NCI-H526 (cell line): Measurements from ENCODE around the gene TNFSF18.

Source experiments
- DNase-seq, 2 experiments: peaks; one replicate each; lab custom pipeline; 2025; lab: John Stamatoyannopoulos, UW

Gene TNFSF18

GRCh38 chr1:173038875-173039554 is 11.7 kb downstream of the TNFSF18 start:
- no peak for DNase-seq

- no peak for DNase-seq
Observed at GRCh38 chr1:173024543-173024942, 26.2 kb downstream of the TNFSF18 start.

GRCh38 chr1:173023343-173023742 is 27.4 kb downstream of the TNFSF18 start:
- no peak for DNase-seq

GRCh38 chr1:173020138-173020750 is 30.5 kb downstream of the TNFSF18 start:
- no peak for DNase-seq

- no peak for DNase-seq
Observed at GRCh38 chr1:173017792-173018191, 32.9 kb downstream of the TNFSF18 start.

DNA sequence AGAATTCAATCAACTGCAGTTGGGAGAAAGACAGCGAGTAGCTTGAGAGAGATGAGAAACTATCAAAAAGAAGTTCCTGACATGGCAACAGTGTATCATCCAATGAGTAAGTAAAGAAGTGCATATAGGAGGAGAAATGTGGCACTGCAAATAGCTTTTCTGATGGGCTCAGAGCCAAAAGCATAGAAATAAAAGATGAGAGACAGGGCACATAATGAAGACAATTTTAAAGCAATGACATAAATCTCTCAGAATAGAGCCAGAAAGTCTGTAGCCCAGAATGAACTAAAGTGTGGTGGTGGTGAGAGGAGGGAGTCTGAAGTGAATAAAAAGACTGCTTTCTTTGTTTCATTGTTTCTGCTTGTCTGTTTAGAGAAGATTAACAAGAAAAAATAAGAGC is 34.3 kb downstream of the TNFSF18 start:
- DNase-seq, result no peak

- DNase-seq, result no peak
Observed at GRCh38 chr1:173015629-173016028, 35.1 kb downstream of the TNFSF18 start.

- DNase-seq, result no peak
Observed at GRCh38 chr1:173014160-173014559, 36.6 kb downstream of the TNFSF18 start.

- DNase-seq, result no peak
Observed at GRCh38 chr1:173012126-173012525, 38.6 kb downstream of the TNFSF18 start.

DNA sequence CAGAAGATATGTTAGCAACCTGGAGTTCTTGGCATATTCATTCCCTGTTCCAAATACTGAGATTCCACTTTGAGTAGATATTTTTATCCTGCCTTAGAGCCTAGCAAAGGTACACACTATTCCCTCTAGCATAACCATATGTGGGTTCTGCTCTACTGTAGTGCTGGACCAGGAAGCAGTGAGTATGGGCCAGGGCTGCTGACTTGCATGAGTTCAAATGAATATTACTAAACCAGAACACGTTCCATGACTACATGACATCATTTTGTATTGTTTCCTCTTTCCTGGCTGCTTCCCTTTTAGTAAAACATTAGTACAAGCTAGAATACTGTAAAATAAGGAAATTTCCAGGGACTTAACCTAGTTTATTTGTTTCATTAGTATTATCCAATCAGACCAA is 41.1 kb downstream of the TNFSF18 start:
- no peak for DNase-seq

- no peak for DNase-seq
Observed at GRCh38 chr1:173005196-173005864, 45.4 kb downstream of the TNFSF18 start.

DNA sequence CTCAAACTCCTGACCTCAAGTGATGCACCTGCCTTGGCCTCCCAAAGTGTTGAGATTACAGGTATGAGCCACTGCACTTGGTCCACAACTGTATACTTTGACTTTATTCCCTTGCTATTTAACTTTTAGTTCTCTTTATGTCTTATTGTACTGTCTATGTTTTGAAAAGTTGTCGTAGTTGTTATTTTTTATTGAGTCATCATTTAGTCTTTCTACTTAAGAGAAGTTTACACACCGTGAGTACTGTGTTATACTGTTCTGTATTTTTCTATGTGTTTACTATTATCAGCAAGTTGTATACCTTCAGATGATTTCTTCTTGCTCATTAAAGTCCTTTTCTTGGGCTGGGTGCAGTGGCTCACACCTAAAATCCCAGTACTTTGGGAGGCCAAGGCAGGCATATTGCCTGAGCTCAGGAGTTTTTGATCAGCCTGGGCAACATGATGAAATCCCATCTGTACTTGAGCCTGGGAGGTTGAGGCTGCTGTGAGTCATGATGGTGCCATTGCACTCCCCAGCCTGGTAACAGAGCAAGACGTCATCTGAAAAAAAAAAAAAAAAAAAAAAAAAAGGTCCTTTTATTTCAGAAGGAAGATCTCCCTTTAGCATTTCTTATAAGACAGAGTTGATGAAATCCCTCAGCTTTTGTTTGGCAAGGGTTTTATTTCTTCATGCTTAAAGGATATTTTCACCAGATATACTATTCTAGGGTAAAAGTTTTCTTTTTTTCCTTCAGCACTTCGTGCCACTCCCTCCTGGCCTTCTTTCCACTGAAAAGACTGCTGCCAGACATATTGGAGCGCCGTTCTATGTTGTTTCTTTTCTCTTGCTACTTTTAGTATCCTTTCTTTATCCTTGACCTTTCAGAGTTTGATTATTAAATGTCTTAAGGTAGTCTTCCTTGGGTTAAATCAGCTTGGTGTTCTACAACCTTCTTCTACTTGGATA is 47.6 kb downstream of the TNFSF18 start:
- DNase-seq, result no peak

DNA sequence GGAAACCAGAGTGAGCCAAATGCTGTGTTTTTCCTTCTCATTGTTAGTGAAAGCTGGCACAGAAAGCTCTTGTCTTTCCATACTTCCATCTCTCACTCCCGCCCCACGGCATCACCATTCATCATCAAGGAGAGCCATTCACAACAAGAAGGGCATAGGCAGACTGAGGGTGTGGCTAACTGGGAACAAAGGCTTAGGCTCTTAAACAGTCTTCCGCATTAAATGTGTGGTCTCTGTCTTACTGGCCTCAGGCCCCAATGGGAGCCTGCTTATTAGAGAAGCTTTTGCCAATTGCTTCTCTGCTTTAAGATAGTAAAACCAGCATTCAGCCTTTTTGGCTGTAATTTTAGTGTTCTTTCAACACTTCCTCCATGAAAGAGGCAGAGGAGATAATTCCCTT is 51.4 kb downstream of the TNFSF18 start:
- no peak for DNase-seq

DNA sequence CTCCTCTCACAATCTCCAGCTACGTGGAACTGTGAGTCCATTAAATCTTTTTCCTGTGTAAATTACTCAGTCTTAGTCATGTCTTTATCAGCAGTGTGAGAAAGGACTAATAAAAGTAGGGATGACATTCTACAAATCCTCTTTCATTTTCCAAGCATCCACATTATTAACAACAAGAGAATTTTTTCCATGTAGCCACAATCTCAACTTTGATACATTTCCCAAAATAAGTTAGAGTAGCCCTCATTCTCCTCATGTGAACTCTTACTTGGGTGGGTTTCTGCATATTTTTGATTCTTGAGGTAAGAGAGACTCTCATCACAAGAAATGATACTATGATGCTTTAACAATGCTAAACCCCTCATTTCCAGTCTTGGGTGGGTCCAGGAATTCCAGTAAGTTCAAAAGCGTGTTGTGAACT is 52.8 kb downstream of the TNFSF18 start:
- no peak for DNase-seq

GRCh38 chr1:172993640-172994039 is 57.1 kb downstream of the TNFSF18 start:
- no peak for DNase-seq

DNA sequence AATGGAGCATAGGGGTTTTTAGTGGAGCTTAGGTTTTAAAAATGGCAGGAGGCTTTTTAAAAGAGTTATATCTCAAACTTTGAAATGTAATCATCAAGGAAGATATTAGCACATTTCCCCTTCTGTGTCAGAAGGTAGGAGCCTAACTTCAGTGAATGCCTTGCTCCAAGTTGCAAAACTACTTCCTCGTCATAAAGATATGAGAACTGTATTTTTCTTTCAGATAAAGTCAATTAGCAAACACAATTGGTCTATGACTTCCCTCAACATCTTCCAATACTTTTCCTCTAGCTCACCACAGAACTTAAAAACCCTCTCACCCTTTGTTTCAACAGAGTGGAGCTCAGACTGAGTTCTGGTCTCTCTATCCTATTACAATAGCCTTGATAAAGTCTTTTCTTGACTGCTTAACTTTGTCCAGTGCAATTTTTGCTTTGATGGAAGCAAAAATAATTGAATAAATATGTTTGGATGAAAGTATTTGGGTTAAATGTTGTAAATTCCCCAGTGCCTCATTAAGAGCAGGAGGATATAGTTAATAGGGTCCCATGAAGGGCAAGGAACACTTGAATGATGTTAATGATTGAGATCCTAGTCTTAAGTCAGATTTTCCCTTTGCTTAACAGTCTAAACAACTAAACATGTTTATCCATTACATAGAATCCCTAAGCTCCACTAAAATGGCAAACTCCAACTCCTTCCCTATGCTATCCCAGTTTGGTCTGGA is 58.9 kb downstream of the TNFSF18 start:
- no peak for DNase-seq

- no peak for DNase-seq
Observed at GRCh38 chr1:172990598-172991215, 60.0 kb downstream of the TNFSF18 start.
